ENCODE measurements around the gene SMIM32. TPM values are rescaled to one million over a fixed set of nuclear protein-coding genes. Genes with fewer than 3 reads are reported as not detected.

Gene SMIM32
- total and polyA plus RNA-seq, 2 experiments from 2014 or later = 0.27 to 0.56 TPM

GRCh38 chr5:136185974-136186665, 6.8 kb downstream of the SMIM32 start:
- TF ChIP-seq EZH2phosphoT487 (IDR thresholded peaks at IDR 0.05; ENCODE audit: unreplicated experiment) (no peak), CTCF (conservative IDR thresholded peaks at IDR 0.05; ENCODE audit: low read depth in 2 of 2) (no peak), EZH2 (IDR thresholded peaks at IDR 0.05; ENCODE audit: low read depth, unreplicated experiment) (no peak), JUNB (IDR thresholded peaks at IDR 0.05; ENCODE audit: unreplicated experiment) (no peak), POLR2AphosphoS5 (IDR thresholded peaks at IDR 0.05; ENCODE audit: low read depth) (no peak)
- TF ChIP-seq, protein P1, sequence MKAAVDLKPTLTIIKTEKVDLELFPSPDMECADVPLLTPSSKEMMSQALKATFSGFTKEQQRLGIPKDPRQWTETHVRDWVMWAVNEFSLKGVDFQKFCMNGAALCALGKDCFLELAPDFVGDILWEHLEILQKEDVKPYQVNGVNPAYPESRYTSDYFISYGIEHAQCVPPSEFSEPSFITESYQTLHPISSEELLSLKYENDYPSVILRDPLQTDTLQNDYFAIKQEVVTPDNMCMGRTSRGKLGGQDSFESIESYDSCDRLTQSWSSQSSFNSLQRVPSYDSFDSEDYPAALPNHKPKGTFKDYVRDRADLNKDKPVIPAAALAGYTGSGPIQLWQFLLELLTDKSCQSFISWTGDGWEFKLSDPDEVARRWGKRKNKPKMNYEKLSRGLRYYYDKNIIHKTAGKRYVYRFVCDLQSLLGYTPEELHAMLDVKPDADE (IDR thresholded peaks at IDR 0.05) = no peak
- TF ChIP-seq, protein P2, sequence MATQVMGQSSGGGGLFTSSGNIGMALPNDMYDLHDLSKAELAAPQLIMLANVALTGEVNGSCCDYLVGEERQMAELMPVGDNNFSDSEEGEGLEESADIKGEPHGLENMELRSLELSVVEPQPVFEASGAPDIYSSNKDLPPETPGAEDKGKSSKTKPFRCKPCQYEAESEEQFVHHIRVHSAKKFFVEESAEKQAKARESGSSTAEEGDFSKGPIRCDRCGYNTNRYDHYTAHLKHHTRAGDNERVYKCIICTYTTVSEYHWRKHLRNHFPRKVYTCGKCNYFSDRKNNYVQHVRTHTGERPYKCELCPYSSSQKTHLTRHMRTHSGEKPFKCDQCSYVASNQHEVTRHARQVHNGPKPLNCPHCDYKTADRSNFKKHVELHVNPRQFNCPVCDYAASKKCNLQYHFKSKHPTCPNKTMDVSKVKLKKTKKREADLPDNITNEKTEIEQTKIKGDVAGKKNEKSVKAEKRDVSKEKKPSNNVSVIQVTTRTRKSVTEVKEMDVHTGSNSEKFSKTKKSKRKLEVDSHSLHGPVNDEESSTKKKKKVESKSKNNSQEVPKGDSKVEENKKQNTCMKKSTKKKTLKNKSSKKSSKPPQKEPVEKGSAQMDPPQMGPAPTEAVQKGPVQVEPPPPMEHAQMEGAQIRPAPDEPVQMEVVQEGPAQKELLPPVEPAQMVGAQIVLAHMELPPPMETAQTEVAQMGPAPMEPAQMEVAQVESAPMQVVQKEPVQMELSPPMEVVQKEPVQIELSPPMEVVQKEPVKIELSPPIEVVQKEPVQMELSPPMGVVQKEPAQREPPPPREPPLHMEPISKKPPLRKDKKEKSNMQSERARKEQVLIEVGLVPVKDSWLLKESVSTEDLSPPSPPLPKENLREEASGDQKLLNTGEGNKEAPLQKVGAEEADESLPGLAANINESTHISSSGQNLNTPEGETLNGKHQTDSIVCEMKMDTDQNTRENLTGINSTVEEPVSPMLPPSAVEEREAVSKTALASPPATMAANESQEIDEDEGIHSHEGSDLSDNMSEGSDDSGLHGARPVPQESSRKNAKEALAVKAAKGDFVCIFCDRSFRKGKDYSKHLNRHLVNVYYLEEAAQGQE (IDR thresholded peaks at IDR 0.05; ENCODE audit: unreplicated experiment) = no peak
- no peak overlapping the region for H2AFZ ChIP-seq
- no peak overlapping the region for H3K4me2 ChIP-seq
- Mint-ChIP-seq H3K27me3 (ENCODE audit: insufficient read depth, low read depth, poor library complexity) (peaks cover 20% of the 10 kb centered on the region), H3K27ac (no peak overlapping the region), H3K36me3 (ENCODE audit: low read depth) (peaks cover 16% of the 10 kb centered on the region), H3K9me3 (no peaks in the 10 kb centered on the region), H3K4me1 (peaks cover 3% of the 10 kb centered on the region; the same call in 2 of the 3 replicates), H3K4me3 (no peak overlapping the region)
- H3F3A ChIP-seq (replicated peaks; ENCODE audit: low read depth) = 0 out of 2 replicates have a peak, but pooled peaks cover 4% of the 10 kb centered on the region
- H3K27me3 ChIP-seq (ENCODE audit: insufficient read depth) = peaks cover 39% of the 10 kb centered on the region
- no peak for ATAC-seq
- H3K4me3 ChIP-seq = no peak overlapping the region
- no peak overlapping the region for H3K27ac ChIP-seq (ENCODE audit: low read depth)
- H4K20me1 ChIP-seq (replicated peaks; ENCODE audit: insufficient read depth) = peaks cover 12% of the 10 kb centered on the region
- H3K79me2 ChIP-seq (replicated peaks; ENCODE audit: insufficient read depth) = no peaks in the 10 kb centered on the region
- no peak for DNase-seq (ENCODE audit: low spot score)
- no peaks in the 10 kb centered on the region for H3K9me2 ChIP-seq (ENCODE audit: insufficient read depth)
- no peaks in the 10 kb centered on the region for H3K36me3 ChIP-seq (ENCODE audit: insufficient read depth)
- peaks cover 4% of the 10 kb centered on the region; the same call in 1 of the 2 replicates for H3K4me1 ChIP-seq (ENCODE audit: insufficient read depth)

- Histone ChIP-seq H3K9me2 (ENCODE audit: insufficient read depth) (no peaks in the 10 kb centered on the region), H3K79me2 (replicated peaks; ENCODE audit: insufficient read depth) (no peaks in the 10 kb centered on the region), H2AFZ (no peak overlapping the region), H3K4me3 (no peak overlapping the region), H3K27me3 (ENCODE audit: insufficient read depth) (peaks cover 8% of the 10 kb centered on the region; the same call in 1 of the 2 replicates), H3K36me3 (ENCODE audit: insufficient read depth) (no peaks in the 10 kb centered on the region), H3K4me1 (ENCODE audit: insufficient read depth) (no peaks in the 10 kb centered on the region), H3K4me2 (no peak overlapping the region), H3K27ac (ENCODE audit: low read depth) (no peak overlapping the region), H3F3A (replicated peaks; ENCODE audit: low read depth) (no peaks in the 10 kb centered on the region), H4K20me1 (replicated peaks; ENCODE audit: insufficient read depth) (peaks cover 3% of the 10 kb centered on the region)
- no peak for TF ChIP-seq ZNF331 (CRISPR knock-in tag; IDR thresholded peaks at IDR 0.05; ENCODE audit: low read depth)
- TF ChIP-seq, protein P1 (IDR thresholded peaks at IDR 0.05) = no peak
- no peaks in the 10 kb centered on the region for H3K9me3 Mint-ChIP-seq
- H3K4me1 Mint-ChIP-seq = no peaks in the 10 kb centered on the region
- no peak overlapping the region for H3K27ac Mint-ChIP-seq
- no peak for ATAC-seq
- DNase-seq (ENCODE audit: low spot score) = no peak
- H3K27me3 Mint-ChIP-seq (ENCODE audit: insufficient read depth, low read depth, poor library complexity) = no peaks in the 10 kb centered on the region
- H3K36me3 Mint-ChIP-seq (ENCODE audit: low read depth) = peaks cover 9% of the 10 kb centered on the region; the same call in 2 of the 3 replicates
- H3K4me3 Mint-ChIP-seq = no peak overlapping the region
Measured at GRCh38 chr5:136182618-136183017, 10.3 kb downstream of the SMIM32 start.

Measured in GM23338 (cell line).